ENCODE results near the gene OR2D2. TPM values are rescaled to one million over a fixed set of nuclear protein-coding genes. Genes with fewer than 3 reads are reported as not detected.
"Not testable (repeated sequence)": the region's sequence is repeated elsewhere in the genome, so short reads cannot be mapped to it uniquely, and the experiment has no call there.

The OR2D2 gene
- total RNA-seq, 4 donors from 2014 or later, result not detected

DNA sequence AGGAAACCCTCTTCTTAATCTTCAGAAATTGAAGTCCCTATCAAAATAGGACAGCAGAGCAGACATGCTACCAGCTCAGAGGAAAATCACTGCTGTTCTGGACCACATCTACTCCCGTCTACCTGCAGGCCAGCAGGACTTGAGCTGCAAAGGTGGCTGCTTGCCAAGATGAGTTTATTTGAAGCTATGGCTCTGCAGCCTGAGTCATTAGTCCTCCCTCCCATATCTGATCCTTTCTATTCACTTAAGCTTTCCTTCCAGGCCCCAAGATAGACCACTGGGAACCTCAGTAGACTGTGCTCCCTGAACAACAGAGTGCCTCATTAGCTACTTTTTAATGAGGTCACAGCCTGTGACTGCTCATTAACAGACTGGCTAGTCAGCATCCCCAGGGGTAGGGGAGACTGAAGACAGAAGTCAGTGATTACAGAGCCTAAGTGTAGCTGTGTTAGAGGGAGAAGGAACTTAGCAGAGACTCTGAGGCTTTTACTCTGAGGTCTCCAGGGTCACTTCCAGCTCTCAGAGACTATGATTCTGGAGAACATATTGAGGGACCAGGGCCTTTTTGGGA lies 36.2 kb downstream of the OR2D2 start:
- H3K27me3 ChIP-seq, result no peaks in the 10 kb centered on the region
- H3K4me1 ChIP-seq, result no peaks in the 10 kb centered on the region
- H3K27ac ChIP-seq (replicated peaks in 1 of 4), result no peak overlapping the region
- intact Hi-C loops (cut with DNase I), result no loop called here
- no peaks in the 10 kb centered on the region for H3K36me3 ChIP-seq
- TF ChIP-seq POLR2A (IDR thresholded peaks at IDR 0.05; ENCODE audit: low read depth) (no peak), POLR2AphosphoS5 (IDR thresholded peaks at IDR 0.05) (no peak), EP300 (IDR thresholded peaks at IDR 0.05) (no peak)
- TF ChIP-seq, protein P1, sequence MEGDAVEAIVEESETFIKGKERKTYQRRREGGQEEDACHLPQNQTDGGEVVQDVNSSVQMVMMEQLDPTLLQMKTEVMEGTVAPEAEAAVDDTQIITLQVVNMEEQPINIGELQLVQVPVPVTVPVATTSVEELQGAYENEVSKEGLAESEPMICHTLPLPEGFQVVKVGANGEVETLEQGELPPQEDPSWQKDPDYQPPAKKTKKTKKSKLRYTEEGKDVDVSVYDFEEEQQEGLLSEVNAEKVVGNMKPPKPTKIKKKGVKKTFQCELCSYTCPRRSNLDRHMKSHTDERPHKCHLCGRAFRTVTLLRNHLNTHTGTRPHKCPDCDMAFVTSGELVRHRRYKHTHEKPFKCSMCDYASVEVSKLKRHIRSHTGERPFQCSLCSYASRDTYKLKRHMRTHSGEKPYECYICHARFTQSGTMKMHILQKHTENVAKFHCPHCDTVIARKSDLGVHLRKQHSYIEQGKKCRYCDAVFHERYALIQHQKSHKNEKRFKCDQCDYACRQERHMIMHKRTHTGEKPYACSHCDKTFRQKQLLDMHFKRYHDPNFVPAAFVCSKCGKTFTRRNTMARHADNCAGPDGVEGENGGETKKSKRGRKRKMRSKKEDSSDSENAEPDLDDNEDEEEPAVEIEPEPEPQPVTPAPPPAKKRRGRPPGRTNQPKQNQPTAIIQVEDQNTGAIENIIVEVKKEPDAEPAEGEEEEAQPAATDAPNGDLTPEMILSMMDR (IDR thresholded peaks at IDR 0.05), result no peak
- H3K9me3 ChIP-seq, result no peaks in the 10 kb centered on the region
- DNase-seq (ENCODE audit: extremely low spot score), result no peak
- H3K4me3 ChIP-seq, result no peak overlapping the region
- WGBS, result 17% methylated on average over 1 of the region's 1 CpG

DNA sequence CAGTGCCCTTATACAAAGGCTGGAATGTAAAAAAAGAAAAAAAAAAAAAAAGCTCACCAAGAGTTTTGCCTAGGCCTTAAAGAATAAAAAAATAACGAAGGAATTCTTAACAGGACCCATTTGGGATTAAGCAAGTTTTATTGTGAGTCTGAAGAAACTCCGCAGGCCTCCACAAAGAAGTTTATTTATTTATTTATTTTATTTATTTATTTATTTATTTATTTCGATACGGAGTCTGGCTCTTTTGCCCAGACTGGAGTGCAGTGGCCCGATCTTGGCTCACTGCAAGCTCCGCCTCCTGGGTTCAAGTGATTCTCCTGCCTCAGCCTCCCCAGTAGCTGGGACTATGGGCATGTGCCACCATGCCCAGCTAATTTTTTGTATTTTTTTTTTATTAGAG lies 37.5 kb downstream of the OR2D2 start:
- H3K4me1 ChIP-seq; H3K9me3 ChIP-seq; H3K36me3 ChIP-seq; intact Hi-C loops (cut with DNase I); H3K27ac ChIP-seq (replicated peaks in 1 of 4); DNase-seq (ENCODE audit: extremely low spot score); H3K27me3 ChIP-seq; H3K4me3 ChIP-seq: not testable (repeated sequence)
- WGBS, result 94% methylated on average over 6 of the region's 6 CpGs

DNA sequence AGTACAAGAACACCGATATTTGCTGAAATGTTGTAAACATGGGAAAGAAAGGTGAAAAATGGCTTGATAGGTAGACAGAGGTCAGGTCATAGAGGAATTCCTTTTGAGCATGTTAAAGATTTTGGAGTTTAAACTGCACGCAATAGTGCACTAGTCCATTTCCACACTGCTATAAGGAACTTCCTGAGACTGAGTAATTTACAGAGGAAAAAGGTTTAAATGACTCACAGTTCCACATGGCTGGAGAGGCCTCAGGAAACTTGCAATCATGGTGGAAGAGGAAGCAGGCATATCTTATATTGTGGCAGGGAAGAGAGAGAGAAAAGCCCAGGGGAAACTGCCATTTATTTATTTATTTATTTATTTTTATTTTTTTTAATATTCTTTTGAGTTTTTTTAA lies 41.8 kb downstream of the OR2D2 start:
- Histone ChIP-seq H3K4me3 (no peak overlapping the region), H3K4me1 (no peaks in the 10 kb centered on the region), H3K27me3 (no peaks in the 10 kb centered on the region), H3K27ac (replicated peaks in 1 of 4) (no peak overlapping the region), H3K9me3 (no peaks in the 10 kb centered on the region), H3K36me3 (no peaks in the 10 kb centered on the region)
- WGBS, result 91% methylated on average over 2 of the region's 2 CpGs
- intact Hi-C loops (cut with DNase I), result no loop called here
- TF ChIP-seq POLR2AphosphoS5 (IDR thresholded peaks at IDR 0.05), result no peak
- TF ChIP-seq POLR2A (IDR thresholded peaks at IDR 0.05; ENCODE audit: low read depth), result no peak
- TF ChIP-seq, protein P1 (IDR thresholded peaks at IDR 0.05), result no peak
- no peak for TF ChIP-seq EP300 (IDR thresholded peaks at IDR 0.05)
- DNase-seq (ENCODE audit: extremely low spot score), result no peak

DNA sequence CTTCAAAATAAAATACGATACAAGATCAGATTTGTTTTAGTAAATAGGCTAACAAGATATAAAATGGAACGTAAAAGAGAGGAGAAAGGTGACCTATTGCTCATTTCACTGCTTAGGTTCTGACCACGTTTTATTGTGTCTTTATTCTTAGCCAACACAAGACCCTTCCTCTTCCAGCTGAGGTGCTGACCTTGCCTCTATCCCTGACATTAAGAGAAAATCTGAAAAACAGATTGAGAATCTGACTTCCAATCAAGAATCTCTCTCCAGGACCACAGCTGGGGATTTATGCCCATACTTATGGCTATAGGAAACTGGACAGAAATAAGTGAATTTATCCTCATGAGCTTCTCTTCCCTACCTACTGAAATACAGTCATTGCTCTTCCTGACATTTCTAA lies 46.9 kb downstream of the OR2D2 start, which contains the start of gene OR10A5:
OR10A5 (plus strand) TSS at position 301 of the 400 bp plus-strand sequence; CDS start at position 301, 0 bp downstream.
- TF ChIP-seq, protein P1 (IDR thresholded peaks at IDR 0.05), result no peak
- TF ChIP-seq POLR2AphosphoS5 (IDR thresholded peaks at IDR 0.05) (no peak), POLR2A (IDR thresholded peaks at IDR 0.05; ENCODE audit: low read depth) (no peak), EP300 (IDR thresholded peaks at IDR 0.05) (no peak)
- Histone ChIP-seq H3K36me3 (no peaks in the 10 kb centered on the region), H3K4me3 (no peak within 1 kb of the TSS), H3K4me1 (no peaks in the 10 kb centered on the region), H3K27me3 (peaks cover 0 to 3% (median 0%) of the 10 kb centered on the region in 4 donors), H3K27ac (replicated peaks in 1 of 4) (no peak within 1 kb of the TSS), H3K9me3 (no peaks in the 10 kb centered on the region)
- no peak for DNase-seq (ENCODE audit: extremely low spot score)
- intact Hi-C loops (cut with DNase I), result no loop called here
- WGBS, result 80% methylated on average over 3 of the region's 3 CpGs

DNA sequence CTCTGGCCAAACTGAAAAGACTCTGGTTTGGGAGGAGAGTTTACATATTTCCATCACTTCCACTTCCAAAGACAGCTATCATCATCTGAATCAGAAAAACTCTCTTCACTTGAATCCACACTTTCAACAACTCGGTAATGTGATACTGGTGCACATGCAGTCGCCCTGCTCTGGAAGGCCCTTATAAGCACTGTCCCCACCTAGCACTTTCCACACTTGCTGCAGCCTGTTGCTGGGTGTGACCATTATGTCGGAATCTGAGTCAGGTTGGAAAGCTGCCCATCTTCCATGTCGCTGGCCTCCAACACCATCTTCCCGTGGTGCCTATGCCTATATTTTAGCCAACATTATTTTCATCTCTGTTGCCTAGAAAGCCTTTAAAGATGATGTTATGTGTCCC lies 47.9 kb downstream of the OR2D2 start:
- Histone ChIP-seq H3K4me3 (no peak overlapping the region), H3K27me3 (peaks cover 0 to 3% (median 0%) of the 10 kb centered on the region in 4 donors), H3K27ac (replicated peaks in 1 of 4) (no peak overlapping the region), H3K9me3 (no peaks in the 10 kb centered on the region), H3K4me1 (no peaks in the 10 kb centered on the region), H3K36me3 (no peaks in the 10 kb centered on the region)
- TF ChIP-seq POLR2AphosphoS5 (IDR thresholded peaks at IDR 0.05) (no peak), POLR2A (IDR thresholded peaks at IDR 0.05; ENCODE audit: low read depth) (no peak), EP300 (IDR thresholded peaks at IDR 0.05) (no peak)
- TF ChIP-seq, protein P1 (IDR thresholded peaks at IDR 0.05), result no peak
- 95% methylated on average over 5 of the region's 5 CpGs for WGBS
- intact Hi-C loops (cut with DNase I), result no loop called here
- no peak for DNase-seq (ENCODE audit: extremely low spot score)
